A549 (cell line): Measurements from ENCODE around the gene RALGDS. TPM values are rescaled to one million over a fixed set of nuclear protein-coding genes. Genes with fewer than 3 reads are reported as not detected.

ENCODE experiments used
- ATAC-seq, 2 experiments: fragments of 200-7000 bp in 1 of 2; fragments of >200 bp in 1 of 2; cut with Nextera tagmentation in 1 of 2; cut with Tn5 transposase in 1 of 2; 3 replicates each; pipeline versions ENCODE4 v1.8.0 to v1.9.1; 2018 to 2020; ENCODE audit warnings: mild to moderate bottlenecking in 1 of 2, moderate library complexity in 1 of 2
- CTCF ChIA-PET: fragments of 300-600 bp; sonication (Branson Sonifier 250); formaldehyde crosslinking; extraction: SDS; loops from one replicate; lab custom pipeline; 2021; ENCODE audit warnings: antibody characterized with exemption, inconsistent platforms; lab: Yijun Ruan, JAX
- POLR2A ChIA-PET: fragments of 350-600 bp; formaldehyde crosslinking; extraction: SDS; loops from one replicate; lab custom pipeline; 2021; ENCODE audit warnings: antibody characterized with exemption, inconsistent platforms; lab: Yijun Ruan, JAX
- DNase-seq, 2 experiments: peaks; one replicate each; pipeline versions ENCODE4 v3.0.0 to v3.0.0-alpha.2; 2011 to 2016; ENCODE audit warnings: low read depth in 1 of 2, low spot score in 1 of 2
- FAIRE-seq: peaks from 2 replicates; lab custom pipeline; 2011; peaks lifted over from hg19 to GRCh38; lab: Jason Lieb, UNC
- H3K27ac ChIP-seq, 2 experiments: fragments of >200 bp; sonication (Bioruptor Twin); formaldehyde crosslinking; 3 replicates each; pipeline ENCODE4 v1.5.1; 2016 to 2017
- H3K4me1 ChIP-seq: fragments of >200 bp; sonication (Bioruptor Twin); formaldehyde crosslinking; 3 replicates; pipeline ENCODE4 v1.6.1; 2016
- H3K4me2 ChIP-seq: fragments of >200 bp; sonication (Bioruptor Twin); formaldehyde crosslinking; 3 replicates; pipeline ENCODE4 v1.6.1; 2016
- H3K4me3 ChIP-seq: fragments of >200 bp; sonication (Bioruptor Twin); formaldehyde crosslinking; 3 replicates; pipeline ENCODE4 v1.5.1; 2016
- H3K9me3 ChIP-seq: fragments of >200 bp; sonication (Bioruptor Twin); formaldehyde crosslinking; 3 replicates; pipeline ENCODE4 v1.6.1; 2016
- CHD4 ChIP-seq: fragments of 200-600 bp; sonication (generic); IDR thresholded peaks from 2 replicates; pipeline ENCODE4 v1.6.1; 2016; ENCODE audit warnings: antibody characterized with exemption, mild to moderate bottlenecking, borderline replicate concordance
- EHMT2 ChIP-seq: fragments of 200-600 bp; sonication (generic); IDR thresholded peaks from 2 replicates; pipeline ENCODE4 v1.6.1; 2016; ENCODE audit warnings: antibody characterized with exemption, low read depth, mild to moderate bottlenecking, moderate library complexity
- EP300 ChIP-seq, 2 experiments: fragments of >200 bp; sonication (Bioruptor Twin); formaldehyde crosslinking; IDR thresholded peaks; 2 replicates in 1 of 2; 3 replicates in 1 of 2; pipeline ENCODE4 v1.6.1; 2016 to 2017
- FOXS1 ChIP-seq: fragments of 250-450 bp; sonication (Bioruptor Pico); IDR thresholded peaks from 2 replicates; pipeline ENCODE4 v1.5.0; 2020; ENCODE audit warnings: mild to moderate bottlenecking, moderate library complexity
- HDAC2 ChIP-seq: fragments of 200-600 bp; sonication (generic); IDR thresholded peaks from 2 replicates; pipeline ENCODE4 v1.6.1; 2016
- HEYL ChIP-seq: fragments of 250-450 bp; sonication (Bioruptor Pico); IDR thresholded peaks from 2 replicates; pipeline ENCODE4 v1.8.0; 2021; ENCODE audit warnings: mild to moderate bottlenecking, moderate library complexity
- HOXA7 ChIP-seq: fragments of 250-450 bp; sonication (Bioruptor Pico); IDR thresholded peaks from 2 replicates; pipeline ENCODE4 v1.5.0; 2020; ENCODE audit warnings: mild to moderate bottlenecking, moderate library complexity
- HOXB13 ChIP-seq: fragments of 250-450 bp; sonication (Bioruptor Pico); IDR thresholded peaks from 2 replicates; pipeline ENCODE4 v1.5.0; 2020; ENCODE audit warnings: low read depth, mild to moderate bottlenecking, moderate library complexity
- HOXB5 ChIP-seq: fragments of 250-450 bp; sonication (Bioruptor Pico); IDR thresholded peaks from 2 replicates; pipeline ENCODE4 v1.5.0; 2020; ENCODE audit warnings: mild to moderate bottlenecking, moderate library complexity
- KDM1A ChIP-seq: fragments of 200-600 bp; sonication (generic); IDR thresholded peaks from 2 replicates; pipeline ENCODE4 v1.6.1; 2016; ENCODE audit warnings: low read depth, mild to moderate bottlenecking
- RAD21 ChIP-seq, 2 experiments: fragments of >200 bp in 1 of 2; sonication (Bioruptor Twin) in 1 of 2; formaldehyde crosslinking in 1 of 2; IDR thresholded peaks in 1 of 2; conservative IDR thresholded peaks in 1 of 2; 2 replicates in 1 of 2; 3 replicates in 1 of 2; pipeline ENCODE4 v1.6.1; 2012 to 2018; ENCODE audit warnings: inconsistent platforms in 1 of 2
- RCOR1 ChIP-seq: fragments of 150-350 bp; IDR thresholded peaks from 2 replicates; pipeline ENCODE4 v1.6.1; 2014; ENCODE audit warnings: antibody characterized with exemption, low read length, low read depth
- SREBF2 ChIP-seq: fragments of 450-650 bp; IDR thresholded peaks from 2 replicates; pipeline ENCODE4 v1.6.1; 2014; ENCODE audit warnings: mild to moderate bottlenecking, moderate library complexity
- ZSCAN20 ChIP-seq: fragments of 250-450 bp; sonication (Bioruptor Pico); IDR thresholded peaks from 2 replicates; pipeline ENCODE4 v1.8.0; 2022; ENCODE audit warnings: mild to moderate bottlenecking, moderate library complexity
- WGBS: methylation state at CpG from one replicate; pipeline ENCODE4 v1.1.6; 2017; ENCODE audit errors: missing lambda C conversion rate; 5-methylcytosine and 5-hydroxymethylcytosine counted together
- polyA plus RNA-seq, 4 experiments: library from polyadenylated mRNA; depleted of rRNA in 3 of 4; stranded (reverse); fragments of >200 nt; fragmentation: RNase III in 1 of 4; extraction: RNeasy Plus Mini Kit Qiagen cat#74134 plus additional on column Dnase treatment in 1 of 4; gene quantifications; 2 replicates in 3 of 4; 3 replicates in 1 of 4; pipeline ENCODE4 v1.2.3, GENCODE V29; 2011 to 2017
- TF ChIP-seq, protein P1 (sequence below): IDR thresholded peaks from 2 replicates; pipeline ENCODE4 v1.6.1; 2012
- TF ChIP-seq, protein P2 (sequence below): fragments of >200 bp; sonication (Bioruptor Twin); formaldehyde crosslinking; IDR thresholded peaks from 3 replicates; pipeline ENCODE4 v1.5.1; 2016
- TF ChIP-seq, protein P3 (sequence below): fragments of >200 bp; sonication (Bioruptor Twin); formaldehyde crosslinking; IDR thresholded peaks from 2 replicates; pipeline ENCODE4 v1.6.1; 2016
- TF ChIP-seq, protein P4 (sequence below): fragments of 450-650 bp; IDR thresholded peaks from 2 replicates; pipeline ENCODE4 v1.6.1; 2014; ENCODE audit warnings: antibody characterized with exemption
- TF ChIP-seq, protein P5 (sequence below): fragments of 250-450 bp; sonication (Bioruptor Pico); IDR thresholded peaks from 2 replicates; pipeline ENCODE4 v1.5.0; 2020; ENCODE audit warnings: low read depth, mild to moderate bottlenecking, moderate library complexity
- TF ChIP-seq, protein P6 (sequence below): IDR thresholded peaks from 2 replicates; pipeline ENCODE4 v1.6.1; 2012; ENCODE audit warnings: low read depth, borderline replicate concordance

RALGDS gene
- polyA plus RNA-seq, 2 of the 4 experiments (the other 2 are of a cell fraction) = 8.9 to 12.1 TPM

DNA sequence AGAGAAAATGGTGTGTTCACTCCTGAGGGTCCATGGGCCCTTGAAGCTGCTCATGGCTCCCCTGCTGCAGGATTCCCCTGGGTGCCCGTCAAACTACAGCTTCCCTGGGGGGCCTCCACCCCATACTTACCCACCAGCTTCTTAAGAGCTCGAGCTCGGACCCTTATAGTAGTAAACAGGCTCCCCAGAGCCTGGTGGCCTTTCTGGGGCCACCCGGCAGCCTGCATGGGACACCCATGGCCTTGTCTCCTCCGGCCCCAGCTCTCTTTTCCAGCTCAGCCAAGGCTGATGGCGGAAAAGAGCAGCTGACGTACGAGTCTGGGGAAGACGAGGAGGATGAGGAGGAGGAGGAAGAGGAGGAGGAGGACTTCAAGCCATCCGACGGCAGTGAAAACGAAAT is 63.5 kb downstream of the RALGDS start:
- DNase-seq = no peak
- 94% methylated on average over 12 of the region's 12 CpGs for WGBS
- no peak overlapping the region for H3K27ac ChIP-seq
- CTCF ChIA-PET = interaction anchor here (1.0 to 5.5 kb wide), 4 partner anchors 8 to 89 kb away, joined by 3 to 45 read pairs (median 4); no protein-coding TSS in a partner anchor
- TF ChIP-seq, protein P1, sequence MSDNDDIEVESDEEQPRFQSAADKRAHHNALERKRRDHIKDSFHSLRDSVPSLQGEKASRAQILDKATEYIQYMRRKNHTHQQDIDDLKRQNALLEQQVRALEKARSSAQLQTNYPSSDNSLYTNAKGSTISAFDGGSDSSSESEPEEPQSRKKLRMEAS = no peak
- TF ChIP-seq ZSCAN20 (CRISPR knock-in tag) (no peak), HDAC2 (no peak), KDM1A (no peak), RAD21 (conservative IDR thresholded peaks at IDR 0.05 in 1 of 2, IDR thresholded peaks at IDR 0.05 in 1 of 2) (no peak), HOXB13 (CRISPR knock-in tag) (no peak), HEYL (CRISPR knock-in tag) (no peak), HOXB5 (no peak), EP300 (IDR thresholded peaks at IDR 0.05) (no peak), EHMT2 (no peak), CHD4 (no peak), SREBF2 (no peak), RCOR1 (no peak), HOXA7 (CRISPR knock-in tag) (no peak)
- TF ChIP-seq, protein P2, sequence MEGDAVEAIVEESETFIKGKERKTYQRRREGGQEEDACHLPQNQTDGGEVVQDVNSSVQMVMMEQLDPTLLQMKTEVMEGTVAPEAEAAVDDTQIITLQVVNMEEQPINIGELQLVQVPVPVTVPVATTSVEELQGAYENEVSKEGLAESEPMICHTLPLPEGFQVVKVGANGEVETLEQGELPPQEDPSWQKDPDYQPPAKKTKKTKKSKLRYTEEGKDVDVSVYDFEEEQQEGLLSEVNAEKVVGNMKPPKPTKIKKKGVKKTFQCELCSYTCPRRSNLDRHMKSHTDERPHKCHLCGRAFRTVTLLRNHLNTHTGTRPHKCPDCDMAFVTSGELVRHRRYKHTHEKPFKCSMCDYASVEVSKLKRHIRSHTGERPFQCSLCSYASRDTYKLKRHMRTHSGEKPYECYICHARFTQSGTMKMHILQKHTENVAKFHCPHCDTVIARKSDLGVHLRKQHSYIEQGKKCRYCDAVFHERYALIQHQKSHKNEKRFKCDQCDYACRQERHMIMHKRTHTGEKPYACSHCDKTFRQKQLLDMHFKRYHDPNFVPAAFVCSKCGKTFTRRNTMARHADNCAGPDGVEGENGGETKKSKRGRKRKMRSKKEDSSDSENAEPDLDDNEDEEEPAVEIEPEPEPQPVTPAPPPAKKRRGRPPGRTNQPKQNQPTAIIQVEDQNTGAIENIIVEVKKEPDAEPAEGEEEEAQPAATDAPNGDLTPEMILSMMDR = no peak
- TF ChIP-seq, protein P3, sequence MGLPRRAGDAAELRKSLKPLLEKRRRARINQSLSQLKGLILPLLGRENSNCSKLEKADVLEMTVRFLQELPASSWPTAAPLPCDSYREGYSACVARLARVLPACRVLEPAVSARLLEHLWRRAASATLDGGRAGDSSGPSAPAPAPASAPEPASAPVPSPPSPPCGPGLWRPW = no peak
- TF ChIP-seq, protein P4, sequence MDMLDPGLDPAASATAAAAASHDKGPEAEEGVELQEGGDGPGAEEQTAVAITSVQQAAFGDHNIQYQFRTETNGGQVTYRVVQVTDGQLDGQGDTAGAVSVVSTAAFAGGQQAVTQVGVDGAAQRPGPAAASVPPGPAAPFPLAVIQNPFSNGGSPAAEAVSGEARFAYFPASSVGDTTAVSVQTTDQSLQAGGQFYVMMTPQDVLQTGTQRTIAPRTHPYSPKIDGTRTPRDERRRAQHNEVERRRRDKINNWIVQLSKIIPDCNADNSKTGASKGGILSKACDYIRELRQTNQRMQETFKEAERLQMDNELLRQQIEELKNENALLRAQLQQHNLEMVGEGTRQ = no peak
- TF ChIP-seq, protein P5, sequence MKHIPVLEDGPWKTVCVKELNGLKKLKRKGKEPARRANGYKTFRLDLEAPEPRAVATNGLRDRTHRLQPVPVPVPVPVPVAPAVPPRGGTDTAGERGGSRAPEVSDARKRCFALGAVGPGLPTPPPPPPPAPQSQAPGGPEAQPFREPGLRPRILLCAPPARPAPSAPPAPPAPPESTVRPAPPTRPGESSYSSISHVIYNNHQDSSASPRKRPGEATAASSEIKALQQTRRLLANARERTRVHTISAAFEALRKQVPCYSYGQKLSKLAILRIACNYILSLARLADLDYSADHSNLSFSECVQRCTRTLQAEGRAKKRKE (CRISPR knock-in tag) = no peak
- 0 out of 3 replicates have a peak, but pooled peaks cover 3% of the 10 kb centered on the region for H3K4me1 ChIP-seq
- POLR2A ChIA-PET = no interaction called here
- no peak for ATAC-seq
- FAIRE-seq = no peak
- no peaks in the 10 kb centered on the region for H3K9me3 ChIP-seq
- no peak overlapping the region for H3K4me3 ChIP-seq
- no peak overlapping the region for H3K4me2 ChIP-seq

DNA sequence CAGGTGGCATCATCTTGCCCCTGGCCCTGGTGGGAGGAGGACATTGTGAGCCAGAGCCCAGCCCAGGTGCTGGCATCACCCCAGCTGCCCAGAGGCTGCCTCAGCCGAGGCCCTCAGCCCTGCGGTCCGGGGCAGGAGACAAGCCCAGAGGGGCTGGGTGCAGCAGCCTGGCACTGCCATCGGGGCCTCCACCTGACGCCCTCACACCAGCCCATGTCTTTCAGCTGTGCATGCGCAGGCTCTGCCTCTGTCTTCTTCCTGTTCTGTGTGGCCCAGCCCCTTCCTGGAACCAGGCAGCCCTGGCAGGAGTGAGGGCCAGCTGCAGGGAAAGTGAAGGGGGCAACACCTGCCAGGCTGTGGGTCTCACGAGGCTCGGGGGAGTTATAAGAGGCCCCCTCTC is 64.0 kb downstream of the RALGDS start:
- H3K27ac ChIP-seq = no peak overlapping the region
- FAIRE-seq (no peak), DNase-seq (no peak), ATAC-seq (no peak)
- H3K9me3 ChIP-seq = no peaks in the 10 kb centered on the region
- H3K4me3 ChIP-seq = no peak overlapping the region
- whole genome bisulfite sequencing = 95% methylated on average over 4 of the region's 8 CpGs
- H3K4me2 ChIP-seq = no peak overlapping the region
- 0 out of 3 replicates have a peak, but pooled peaks cover 3% of the 10 kb centered on the region for H3K4me1 ChIP-seq
- no peak for TF ChIP-seq FOXS1
- TF ChIP-seq, protein P6, sequence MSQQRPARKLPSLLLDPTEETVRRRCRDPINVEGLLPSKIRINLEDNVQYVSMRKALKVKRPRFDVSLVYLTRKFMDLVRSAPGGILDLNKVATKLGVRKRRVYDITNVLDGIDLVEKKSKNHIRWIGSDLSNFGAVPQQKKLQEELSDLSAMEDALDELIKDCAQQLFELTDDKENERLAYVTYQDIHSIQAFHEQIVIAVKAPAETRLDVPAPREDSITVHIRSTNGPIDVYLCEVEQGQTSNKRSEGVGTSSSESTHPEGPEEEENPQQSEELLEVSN = no peak
- CTCF ChIA-PET = interaction anchor here (1.0 to 5.5 kb wide), 5 partner anchors 8 to 89 kb away, joined by 3 to 45 read pairs (median 3); no protein-coding TSS in a partner anchor
- POLR2A ChIA-PET = no interaction called here
